OCI-LY1 (cell line): ENCODE data around the gene PPIL6.

Experiments used
- H2AFZ ChIP-seq: fragments of 200-600 bp; sonication (generic), shearing (Covaris generic); 2 replicates; pipeline ENCODE4 v1.6.0; 2014; ENCODE audit warnings: antibody characterized with exemption, mild to moderate bottlenecking, low read length
- H3F3A ChIP-seq: fragments of 200-600 bp; sonication (generic), shearing (Covaris generic); 2 replicates; pipeline ENCODE4 v1.6.0; 2014; ENCODE audit warnings: mild to moderate bottlenecking, antibody characterized with exemption, low read length, moderate library complexity; ENCODE audit not compliant: insufficient read depth
- H3K27ac ChIP-seq: fragments of 200-600 bp; sonication (generic); 2 replicates; pipeline ENCODE4 v1.5.1; 2014; ENCODE audit warnings: low read length, mixed run types, mild to moderate bottlenecking, low read depth; ENCODE audit not compliant: poor library complexity, severe bottlenecking
- H3K27me3 ChIP-seq: fragments of 200-600 bp; sonication (generic); 2 replicates; pipeline ENCODE4 v1.6.0; 2014; ENCODE audit warnings: antibody characterized with exemption, mild to moderate bottlenecking, low read length, moderate library complexity; ENCODE audit not compliant: insufficient read depth
- H3K36me3 ChIP-seq: fragments of 200-600 bp; sonication (generic); 2 replicates; pipeline ENCODE4 v1.6.1; 2014; ENCODE audit warnings: mild to moderate bottlenecking, antibody characterized with exemption, low read length, moderate library complexity, mixed read lengths; ENCODE audit not compliant: insufficient read depth
- H3K4me1 ChIP-seq: fragments of 200-600 bp; sonication (generic); 2 replicates; pipeline ENCODE4 v1.5.1; 2014; ENCODE audit warnings: mild to moderate bottlenecking, low read length, moderate library complexity; ENCODE audit not compliant: insufficient read depth, severe bottlenecking
- H3K4me2 ChIP-seq: fragments of 200-600 bp; sonication (generic), shearing (Covaris generic); 2 replicates; pipeline ENCODE4 v1.6.1; 2014; ENCODE audit warnings: low read length
- H3K4me3 ChIP-seq: fragments of 200-600 bp; sonication (generic); 2 replicates; pipeline ENCODE4 v1.5.1; 2014; ENCODE audit warnings: low read length, low read depth, mild to moderate bottlenecking, mixed read lengths; ENCODE audit not compliant: poor library complexity, severe bottlenecking
- H3K79me2 ChIP-seq: fragments of 200-600 bp; shearing (Covaris generic); 2 replicates; pipeline ENCODE4 v1.6.1; 2016; ENCODE audit warnings: mixed run types, low read length, mixed read lengths; ENCODE audit not compliant: insufficient read depth
- H3K9ac ChIP-seq: fragments of 200-600 bp; sonication (generic), shearing (Covaris generic); 2 replicates; pipeline ENCODE4 v1.6.1; 2014; ENCODE audit warnings: mild to moderate bottlenecking, low read length, mixed read lengths
- H3K9me2 ChIP-seq: fragments of 200-600 bp; sonication (generic), shearing (Covaris generic); 2 replicates; pipeline ENCODE4 v1.6.1; 2014; ENCODE audit warnings: low read depth, mild to moderate bottlenecking, low read length, mixed read lengths
- H3K9me3 ChIP-seq: fragments of 200-600 bp; shearing (Covaris generic); 2 replicates; pipeline ENCODE4 v1.6.1; 2014; ENCODE audit warnings: low read length, mixed read lengths
- H4K20me1 ChIP-seq: fragments of 200-600 bp; sonication (generic), shearing (Covaris generic); 2 replicates; pipeline ENCODE4 v1.6.0; 2016; ENCODE audit warnings: mild to moderate bottlenecking, low read length; ENCODE audit not compliant: insufficient read depth
- CTCF ChIP-seq: fragments of 200-600 bp; sonication (generic), shearing (Covaris generic); IDR thresholded peaks from 2 replicates; pipeline ENCODE4 v1.5.1; 2017; ENCODE audit warnings: mild to moderate bottlenecking, antibody characterized with exemption, low read length, moderate library complexity, mixed read lengths
- EZH2 ChIP-seq: fragments of 200-600 bp; sonication (generic), shearing (Covaris generic); IDR thresholded peaks from 2 replicates; pipeline ENCODE4 v1.8.0; 2017; ENCODE audit warnings: borderline replicate concordance, mixed run types, mild to moderate bottlenecking, antibody characterized with exemption, low read length, moderate library complexity, mixed read lengths

PPIL6 gene

GRCh38 chr6:109453594-109454495, 13.4 kb upstream of the PPIL6 start:
- no peaks in the 10 kb centered on the region for H3K9me3 ChIP-seq
- peaks cover 42% of the 10 kb centered on the region for H3K4me1 ChIP-seq
- H3K9me2 ChIP-seq = no peaks in the 10 kb centered on the region
- H3K27ac ChIP-seq = peak overlapping the region; percentile 88
- H3K4me3 ChIP-seq = peak overlapping the region; percentile 79
- TF ChIP-seq CTCF = no peak
- H3K36me3 ChIP-seq = peaks cover 20% of the 10 kb centered on the region; the same call in 1 of the 2 replicates
- no peak overlapping the region for H2AFZ ChIP-seq
- no peaks in the 10 kb centered on the region for H4K20me1 ChIP-seq
- H3K27me3 ChIP-seq = no peaks in the 10 kb centered on the region
- no peaks in the 10 kb centered on the region for H3K79me2 ChIP-seq
- peak overlapping the region; percentile 81 for H3K4me2 ChIP-seq
- H3F3A ChIP-seq = no peaks in the 10 kb centered on the region
- H3K9ac ChIP-seq = peak overlapping the region; percentile 81

GRCh38 chr6:109453156-109453555, 12.7 kb upstream of the PPIL6 start:
- H3F3A ChIP-seq = no peaks in the 10 kb centered on the region
- no peak overlapping the region for H3K4me3 ChIP-seq
- H3K27me3 ChIP-seq = no peaks in the 10 kb centered on the region
- no peaks in the 10 kb centered on the region for H3K9me3 ChIP-seq
- H3K4me2 ChIP-seq = no peak overlapping the region
- no peaks in the 10 kb centered on the region for H3K79me2 ChIP-seq
- TF ChIP-seq EZH2 (no peak), CTCF (no peak)
- no peaks in the 10 kb centered on the region for H4K20me1 ChIP-seq
- peak overlapping the region; percentile 88 for H3K27ac ChIP-seq
- no peak overlapping the region for H3K9ac ChIP-seq
- peaks cover 20% of the 10 kb centered on the region; the same call in 1 of the 2 replicates for H3K36me3 ChIP-seq
- H3K4me1 ChIP-seq = peaks cover 35% of the 10 kb centered on the region
- H2AFZ ChIP-seq = no peak overlapping the region
- H3K9me2 ChIP-seq = no peaks in the 10 kb centered on the region

- no peaks in the 10 kb centered on the region for H3K9me3 ChIP-seq
- H3K4me3 ChIP-seq = no peak overlapping the region
- no peak overlapping the region for H3K4me2 ChIP-seq
- no peaks in the 10 kb centered on the region for H3K9me2 ChIP-seq
- no peak overlapping the region for H3K9ac ChIP-seq
- no peaks in the 10 kb centered on the region for H3K27me3 ChIP-seq
- H4K20me1 ChIP-seq = no peaks in the 10 kb centered on the region
- H2AFZ ChIP-seq = no peak overlapping the region
- H3K27ac ChIP-seq = peak overlapping the region; percentile 35
- peaks cover 25% of the 10 kb centered on the region for H3K4me1 ChIP-seq
- no peaks in the 10 kb centered on the region for H3F3A ChIP-seq
- H3K36me3 ChIP-seq = peaks cover 20% of the 10 kb centered on the region; the same call in 1 of the 2 replicates
- TF ChIP-seq CTCF = no peak
- TF ChIP-seq EZH2 = no peak
- no peaks in the 10 kb centered on the region for H3K79me2 ChIP-seq
Observed at GRCh38 chr6:109452181-109452580, 11.8 kb upstream of the PPIL6 start.
